Measurements from ENCODE around the gene ASCC3.

The ASCC3 gene

DNA sequence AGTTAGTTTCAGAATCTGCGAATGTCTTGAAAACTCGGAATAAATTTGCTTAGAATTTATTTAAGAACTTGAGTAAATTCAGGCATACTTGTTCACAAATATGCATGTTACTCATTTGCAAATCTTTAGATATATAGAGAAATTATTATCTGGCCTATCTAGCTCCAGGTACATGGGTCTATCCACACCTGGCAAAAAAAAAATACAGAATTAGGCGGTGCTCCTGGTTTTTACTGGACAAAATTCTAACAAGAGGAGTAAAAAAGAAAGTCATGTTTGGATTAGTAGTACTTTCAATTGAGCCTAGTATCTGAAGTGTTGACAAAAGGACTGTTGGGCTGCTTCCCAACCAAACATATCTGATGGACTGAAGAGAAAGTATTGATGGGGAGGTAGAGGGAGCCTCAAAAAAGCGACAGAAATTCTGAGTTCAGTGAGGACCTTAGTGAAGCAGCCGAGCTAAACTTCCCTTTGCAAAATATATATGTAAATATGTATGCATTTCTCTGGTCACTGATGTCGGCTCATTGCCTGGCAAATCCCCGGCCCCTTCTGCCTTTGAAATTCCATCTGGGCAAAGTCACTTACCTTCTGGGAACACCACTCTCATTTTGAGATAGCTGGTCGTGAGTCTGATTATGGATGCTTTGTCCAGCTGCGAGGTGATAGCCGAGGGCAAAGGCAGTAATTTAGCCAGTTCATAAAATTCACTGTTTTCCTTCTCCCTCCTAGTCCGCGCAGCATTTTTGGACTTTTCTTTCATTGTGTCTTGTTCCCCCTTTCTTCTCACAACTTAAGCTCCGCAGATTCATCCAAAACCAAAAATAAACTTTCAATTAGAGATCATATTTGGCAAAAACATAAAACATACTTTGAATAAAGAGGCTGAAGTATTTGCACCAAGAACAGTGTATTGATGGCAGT is 418.2 kb downstream of the ASCC3 start:
- no peak for DNase-seq

DNA sequence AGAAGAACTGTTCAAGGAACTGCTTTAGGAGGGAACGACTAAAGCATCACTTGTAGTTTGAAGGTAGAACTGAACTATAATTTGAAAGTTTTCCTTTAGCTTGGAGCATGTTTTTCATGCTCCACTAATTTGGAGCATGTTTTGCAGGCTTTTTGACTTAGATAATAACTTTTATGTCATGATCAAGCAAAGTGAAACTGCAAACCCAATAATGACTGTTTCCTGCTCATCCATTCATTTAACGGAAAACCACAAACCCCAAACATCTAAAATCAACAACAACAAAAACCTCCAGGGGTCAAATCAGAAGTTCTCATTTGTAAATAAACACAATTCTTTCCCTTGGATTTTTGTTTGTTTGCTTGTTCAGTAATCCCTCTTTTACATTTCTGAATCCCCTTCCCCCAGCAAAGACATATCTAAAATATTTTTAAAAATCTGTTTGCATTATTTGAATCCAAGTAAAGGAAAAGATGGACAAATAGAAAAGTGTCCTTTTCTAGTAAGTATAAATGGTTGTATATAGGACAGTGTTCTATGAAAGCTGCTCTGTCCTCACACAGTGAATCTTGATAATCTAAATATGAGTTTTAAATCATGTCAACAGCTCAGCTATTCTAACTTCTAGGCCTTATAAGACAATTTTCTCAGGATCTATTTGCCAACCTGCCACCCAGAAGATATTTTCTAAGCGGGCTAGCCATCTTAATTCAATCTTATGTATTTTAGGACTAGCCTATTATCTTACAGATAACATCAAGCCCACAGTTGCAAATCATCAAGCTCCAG is 419.0 kb downstream of the ASCC3 start:
- no peak for DNase-seq

DNA sequence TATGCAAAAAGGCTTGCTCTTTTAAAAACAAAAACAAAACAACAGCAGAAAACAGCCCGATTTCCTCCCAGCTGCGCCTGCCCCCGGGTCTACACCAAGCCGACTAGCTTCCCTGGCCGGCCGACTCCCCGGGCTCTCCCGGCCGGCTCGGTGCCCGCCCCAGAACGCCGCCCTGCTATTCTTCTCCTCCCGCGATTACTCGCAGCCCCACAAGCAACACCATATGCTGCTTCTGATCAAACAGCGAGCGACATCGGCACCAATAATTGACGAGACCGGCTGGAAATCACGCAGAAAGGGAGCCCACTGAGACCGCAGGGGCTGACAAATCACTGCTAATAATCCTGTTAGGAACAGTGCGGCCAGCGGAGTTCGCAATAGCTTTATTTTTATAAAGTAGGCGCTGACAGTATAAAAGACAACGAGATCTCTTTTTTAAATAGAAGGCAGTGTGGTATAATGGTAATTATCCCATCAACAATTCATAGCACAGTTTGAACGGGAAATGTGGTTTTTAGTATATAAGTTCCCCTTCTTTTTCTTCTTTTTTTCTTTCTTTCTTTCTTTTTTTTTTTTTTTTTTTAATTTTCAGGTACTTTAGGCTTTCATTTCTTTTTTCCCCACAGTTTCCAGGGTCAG is 419.7 kb downstream of the ASCC3 start:
- no peak for DNase-seq

DNA sequence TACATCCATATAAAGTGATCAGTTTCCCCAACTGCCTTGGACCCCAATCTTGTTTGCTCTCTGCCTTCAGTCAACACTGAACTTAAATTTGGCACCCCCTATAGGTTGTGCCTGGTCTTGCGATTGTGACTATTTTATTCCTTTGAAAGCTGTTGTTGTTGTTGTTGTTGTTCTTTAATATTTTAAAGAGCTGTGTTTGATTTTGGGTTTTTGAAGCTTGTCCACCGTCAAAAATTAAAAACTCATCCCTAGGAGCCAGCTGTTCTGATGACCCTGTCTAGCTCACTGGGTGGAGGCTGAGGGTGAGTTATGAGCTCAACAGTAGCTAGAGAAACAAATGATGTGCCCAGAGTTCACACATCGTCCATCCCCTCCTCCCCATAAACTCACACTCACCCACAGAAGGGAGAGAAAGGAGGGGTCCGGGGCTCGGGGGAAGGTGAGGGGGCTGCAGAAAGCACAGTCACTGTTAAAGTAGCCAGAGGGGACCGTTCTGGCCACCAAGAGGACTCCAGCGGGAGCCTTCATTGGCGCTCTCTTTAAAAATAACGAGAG is 420.4 kb downstream of the ASCC3 start:
- no peak for DNase-seq

DNA sequence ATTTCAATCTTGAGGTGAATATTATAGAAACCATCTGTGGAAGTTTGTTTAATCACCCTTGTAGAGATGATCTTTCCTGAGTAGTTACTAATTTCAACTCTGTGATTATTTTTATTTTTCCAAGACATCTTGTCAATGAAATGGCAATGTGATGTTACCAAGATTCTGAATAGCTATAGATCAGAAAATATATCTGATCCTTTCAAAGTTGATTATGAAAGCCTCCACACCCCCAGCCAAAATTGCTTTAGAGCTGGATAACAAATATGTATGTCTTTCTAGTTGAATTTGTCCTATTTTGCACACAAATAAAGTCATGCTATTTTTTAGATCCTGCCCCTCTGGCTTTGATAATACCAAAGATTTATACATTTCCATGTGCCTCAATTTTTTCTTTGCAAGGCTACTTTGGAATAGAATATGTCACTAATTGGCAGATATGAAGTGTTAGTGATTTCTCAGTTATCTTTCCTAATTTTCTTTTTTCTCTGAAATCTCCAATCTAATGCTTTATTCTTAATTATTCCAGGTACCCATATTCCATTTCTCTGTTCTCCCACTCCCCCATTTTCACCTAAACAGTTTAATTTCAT is 421.4 kb downstream of the ASCC3 start:
- DNase-seq, result no peak

DNA sequence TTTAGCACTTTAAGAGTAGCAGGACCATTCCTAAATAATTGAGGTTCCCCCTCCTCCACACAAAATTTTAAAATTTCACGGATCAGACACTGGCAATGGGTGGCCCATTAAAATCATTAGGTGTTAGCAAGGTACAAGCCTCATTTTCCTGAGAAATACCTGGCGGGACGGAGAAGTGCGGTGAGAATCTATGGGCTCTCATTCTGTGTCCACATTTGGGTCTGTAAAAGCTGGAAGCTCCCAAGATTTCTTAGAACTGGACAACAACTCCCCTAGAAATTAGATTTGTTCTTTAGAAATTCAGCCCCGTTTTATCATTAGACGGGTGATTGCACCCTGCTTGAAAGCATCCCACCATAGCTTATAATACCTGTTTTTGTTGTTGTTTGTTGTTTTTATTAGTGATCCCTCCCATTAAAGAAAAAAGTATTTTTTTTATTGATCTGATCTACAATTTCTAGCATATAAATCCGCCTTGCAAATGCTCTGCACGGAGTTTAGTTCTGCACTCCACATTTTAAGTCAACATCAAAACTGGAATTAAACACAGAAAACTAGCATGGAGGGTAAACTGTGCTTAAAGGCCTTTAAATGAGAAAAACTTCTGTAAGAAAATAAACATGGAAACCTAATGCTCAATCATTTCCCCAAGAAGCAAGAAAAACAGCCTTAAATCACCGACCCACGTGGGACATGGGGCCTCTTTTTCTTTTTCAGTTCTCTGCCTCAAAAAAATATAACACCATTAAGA is 422.1 kb downstream of the ASCC3 start:
- no peak for DNase-seq

Measured in hippocampal formation (tissue), 2 donors.